GM10266 (cell line): ENCODE measurements around the gene PAPSS2.

ENCODE experiments used
- DNase-seq: peaks from one replicate; pipeline ENCODE4 v3.0.0; 2012; ENCODE audit errors: extremely low spot score
- CTCF ChIP-seq: IDR thresholded peaks from 2 replicates; pipeline ENCODE4 v1.5.1; 2012; ENCODE audit warnings: mild to moderate bottlenecking, low read depth; ENCODE audit not compliant: control insufficient read depth, insufficient read depth; ENCODE audit errors: missing control alignments

PAPSS2 gene

GRCh38 chr10:87760195-87760905 is 100.7 kb downstream of the PAPSS2 start:
- TF ChIP-seq CTCF: no peak
- no peak for DNase-seq

- TF ChIP-seq CTCF: no peak
- no peak for DNase-seq
Measured at GRCh38 chr10:87761153-87761552, 101.5 kb downstream of the PAPSS2 start.

GRCh38 chr10:87761892-87762291 is 102.2 kb downstream of the PAPSS2 start:
- peak; percentile 9 for DNase-seq
- no peak for TF ChIP-seq CTCF

GRCh38 chr10:87763086-87763861 is 103.6 kb downstream of the PAPSS2 start:
- DNase-seq: no peak
- no peak for TF ChIP-seq CTCF

- TF ChIP-seq CTCF: no peak
- no peak for DNase-seq
Measured at GRCh38 chr10:87764072-87764934, 104.6 kb downstream of the PAPSS2 start.

GRCh38 chr10:87765666-87766376 is 106.1 kb downstream of the PAPSS2 start:
- TF ChIP-seq CTCF: no peak

More at GRCh38 chr10:87765666-87766376, 106.1 kb downstream of the PAPSS2 start:
- no peak for DNase-seq
